Mesothelial cell of epicardium (in vitro differentiated cells): ENCODE data around the gene RILPL1. TPM values are rescaled to one million over a fixed set of nuclear protein-coding genes. Genes with fewer than 3 reads are reported as not detected.
A peak's percentile ranks its signal among the peaks of the same experiment; 100 is the strongest.
"Not testable (repeated sequence)": the region's sequence is repeated elsewhere in the genome, so short reads cannot be mapped to it uniquely, and the experiment has no call there.

Experiments used
- DNase-seq, 2 experiments: peaks; one replicate each; pipeline ENCODE4 v3.0.0; 2021; ENCODE audit warnings: low spot score in 2 of 2; ENCODE audit not compliant: unreplicated experiment in 2 of 2
- H3K27ac Mint-ChIP-seq: 2 replicates; pipeline ENCODE4 v1.8.0; 2021; ENCODE audit warnings: mixed read lengths
- H3K27me3 Mint-ChIP-seq: 2 replicates; pipeline ENCODE4 v1.8.0; 2021; ENCODE audit warnings: low read depth, mixed read lengths
- H3K36me3 Mint-ChIP-seq: 2 replicates; pipeline ENCODE4 v1.8.0; 2021; ENCODE audit warnings: mixed read lengths
- H3K4me1 Mint-ChIP-seq: 2 replicates; pipeline ENCODE4 v1.8.0; 2021; ENCODE audit warnings: mixed read lengths
- H3K4me3 Mint-ChIP-seq: 2 replicates; pipeline ENCODE4 v1.8.0; 2021; ENCODE audit warnings: mild to moderate bottlenecking, moderate library complexity, mixed read lengths
- H3K9me3 Mint-ChIP-seq: 2 replicates; pipeline ENCODE4 v1.8.0; 2021; ENCODE audit warnings: mixed read lengths
- CTCF ChIP-seq: fragments of 200-600 bp; sonication (generic); IDR thresholded peaks from one replicate; pipeline ENCODE4 v1.5.0; 2021; ENCODE audit warnings: antibody characterized with exemption; ENCODE audit not compliant: unreplicated experiment
- total RNA-seq: library from RNA; stranded (reverse); gene quantifications from 3 replicates; pipeline ENCODE4 v1.2.1, GENCODE V29; 2021

The RILPL1 gene
- total RNA-seq, 1 donor from 2014 or later = 45.4 TPM

DNA sequence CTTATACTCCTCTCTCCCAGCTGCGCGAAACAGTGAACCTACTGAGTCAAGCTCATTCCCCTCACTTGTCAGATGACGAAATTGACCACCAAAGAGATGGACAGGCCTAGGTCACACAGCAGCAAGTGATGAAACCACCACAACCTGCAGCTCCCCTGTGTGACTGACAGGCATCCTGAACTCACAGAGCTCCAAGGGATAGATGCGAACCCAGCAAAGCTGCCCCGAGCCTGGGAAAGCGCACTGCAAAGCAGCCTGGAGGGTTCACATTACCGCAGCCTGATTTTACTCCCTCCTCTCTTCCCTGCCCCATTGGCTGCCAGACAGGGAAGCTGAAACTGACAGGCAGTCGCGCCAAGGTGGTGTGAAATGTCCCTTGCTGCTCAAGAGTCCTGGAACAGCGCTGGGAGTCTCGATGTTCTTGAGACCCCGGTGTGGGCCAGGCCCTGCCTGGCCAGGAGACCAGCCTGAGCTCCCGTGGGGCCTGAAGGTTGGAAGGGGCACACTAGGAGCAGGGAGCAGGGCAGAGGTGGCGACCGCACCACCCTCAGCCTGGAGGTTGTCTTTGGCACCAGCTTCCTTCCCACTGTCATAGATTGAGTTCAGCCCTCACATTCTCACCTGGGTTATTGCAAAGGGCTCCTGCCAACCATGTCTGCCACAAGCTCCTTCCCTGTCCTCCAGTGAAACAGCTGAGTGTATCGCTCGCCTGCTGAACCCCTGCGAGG lies 39.2 kb downstream of the RILPL1 start:
- Mint-ChIP-seq H3K4me1 (no peaks in the 10 kb centered on the region), H3K4me3 (no peak overlapping the region), H3K27me3 (no peaks in the 10 kb centered on the region), H3K36me3 (peaks cover 36% of the 10 kb centered on the region), H3K27ac (no peak overlapping the region), H3K9me3 (no peaks in the 10 kb centered on the region)
- no peak for TF ChIP-seq CTCF
- no peak for DNase-seq

DNA sequence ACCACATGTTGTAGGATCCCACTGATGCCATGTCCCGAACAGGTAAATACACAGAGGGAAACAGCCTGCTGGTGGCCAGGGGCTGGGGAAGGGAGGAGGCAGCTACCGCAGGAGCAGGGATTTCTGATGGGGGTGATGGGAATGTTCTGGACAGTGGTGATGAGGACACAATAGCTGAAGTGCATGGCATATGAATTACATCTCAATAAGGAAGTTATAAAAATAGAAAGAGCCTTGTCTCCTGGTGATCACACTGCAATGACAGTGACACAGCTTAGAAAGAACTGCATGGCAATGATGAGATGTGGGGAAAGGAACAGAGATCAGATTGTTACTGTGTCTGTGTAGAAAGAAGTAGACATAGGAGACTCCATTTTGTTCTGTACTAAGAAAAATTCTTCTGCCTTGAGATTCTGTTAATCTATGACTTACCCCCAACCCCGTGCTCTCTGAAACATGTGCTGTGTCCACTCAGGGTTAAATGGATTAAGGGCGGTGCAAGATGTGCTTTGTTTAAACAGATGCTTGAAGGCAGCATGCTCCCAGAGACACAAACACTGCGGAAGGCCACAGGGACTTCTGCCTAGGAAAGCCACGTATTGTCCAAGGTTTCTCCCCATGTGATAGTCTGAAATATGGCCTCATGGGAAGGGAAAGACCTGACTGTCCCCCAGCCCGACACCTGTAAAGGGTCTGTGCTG lies 41.0 kb downstream of the RILPL1 start:
- not testable (repeated sequence) for DNase-seq, H3K27ac Mint-ChIP-seq, H3K27me3 Mint-ChIP-seq

GRCh38 chr12:123491481-123491880 lies 42.0 kb downstream of the RILPL1 start:
- no peaks in the 10 kb centered on the region for H3K4me1 Mint-ChIP-seq
- peaks cover 28% of the 10 kb centered on the region for H3K36me3 Mint-ChIP-seq
- H3K4me3 Mint-ChIP-seq = no peak overlapping the region
- H3K27ac Mint-ChIP-seq = no peak overlapping the region
- TF ChIP-seq CTCF = no peak
- no peaks in the 10 kb centered on the region for H3K27me3 Mint-ChIP-seq
- no peak for DNase-seq
- peaks cover 5% of the 10 kb centered on the region for H3K9me3 Mint-ChIP-seq

More for the DNA sequence above, 41.0 kb downstream of the RILPL1 start:
- not testable (repeated sequence) for H3K4me3 Mint-ChIP-seq, H3K4me1 Mint-ChIP-seq, H3K9me3 Mint-ChIP-seq
- H3K36me3 Mint-ChIP-seq = peaks cover 34% of the 10 kb centered on the region

- TF ChIP-seq CTCF = no peak
- Mint-ChIP-seq H3K4me3 (no peak overlapping the region), H3K4me1 (no peaks in the 10 kb centered on the region), H3K9me3 (peaks cover 5% of the 10 kb centered on the region), H3K27ac (no peak overlapping the region), H3K36me3 (peaks cover 26% of the 10 kb centered on the region), H3K27me3 (no peaks in the 10 kb centered on the region)
- DNase-seq = no peak
Measured at GRCh38 chr12:123491056-123491455, 42.5 kb downstream of the RILPL1 start.

DNA sequence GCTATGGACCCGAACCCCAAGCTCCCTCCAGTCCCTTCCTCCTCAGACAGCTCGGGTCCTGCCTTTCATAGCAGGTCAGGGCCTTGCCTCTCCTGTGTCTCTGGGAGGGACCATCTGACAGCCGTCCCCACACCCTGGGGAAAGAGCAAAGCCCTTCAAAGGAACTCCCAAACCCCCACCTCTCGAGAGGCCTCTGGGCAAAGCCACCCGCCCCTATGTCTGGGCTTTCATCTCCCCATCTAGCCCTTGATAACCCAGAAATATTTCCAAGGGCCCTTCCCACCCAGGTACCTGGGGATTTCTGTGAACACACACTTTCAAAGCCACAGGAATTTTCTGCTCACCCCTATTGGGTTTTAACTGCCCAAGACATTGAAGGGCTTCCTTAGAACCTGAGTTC lies 43.4 kb downstream of the RILPL1 start:
- no peaks in the 10 kb centered on the region for H3K4me1 Mint-ChIP-seq
- no peaks in the 10 kb centered on the region for H3K27me3 Mint-ChIP-seq
- H3K9me3 Mint-ChIP-seq = peaks cover 5% of the 10 kb centered on the region
- no peak for TF ChIP-seq CTCF
- H3K4me3 Mint-ChIP-seq = no peak overlapping the region
- no peak for DNase-seq
- H3K36me3 Mint-ChIP-seq = peaks cover 27% of the 10 kb centered on the region
- peak overlapping the region; percentile 9 for H3K27ac Mint-ChIP-seq

- Mint-ChIP-seq H3K27me3 (no peaks in the 10 kb centered on the region), H3K4me1 (no peaks in the 10 kb centered on the region), H3K36me3 (peaks cover 27% of the 10 kb centered on the region), H3K27ac (no peak overlapping the region), H3K4me3 (no peak overlapping the region), H3K9me3 (peaks cover 5% of the 10 kb centered on the region)
- no peak for DNase-seq
- TF ChIP-seq CTCF = no peak
Measured at GRCh38 chr12:123489580-123489979, 43.9 kb downstream of the RILPL1 start.
